ENCODE measurements around the gene SNPH. TPM values are rescaled to one million over a fixed set of nuclear protein-coding genes. Genes with fewer than 3 reads are reported as not detected.

SNPH gene
- total RNA-seq, 4 donors from 2014 or later, result 2.1 to 14.0 (median 4.5) TPM

GRCh38 chr20:1265226-1265915, 723 bp upstream of the SNPH start:
- peaks cover 0 to 5% of the 10 kb centered on the region in 2 donors for H3K4me1 ChIP-seq
- peak overlapping the region; percentile 50 to 69 for H3K4me3 ChIP-seq
- H3K27ac ChIP-seq, result peak overlapping the region; percentile 61 to 73
- DNase-seq, result no peak
- TF ChIP-seq POLR2A (IDR thresholded peaks at IDR 0.05) (no peak), CTCF (IDR thresholded peaks at IDR 0.05) (no peak)
- no peaks in the 10 kb centered on the region for H3K27me3 ChIP-seq
- H3K9me3 ChIP-seq, result no peaks in the 10 kb centered on the region
- no peaks in the 10 kb centered on the region for H3K36me3 ChIP-seq
- intact Hi-C loops (cut with DNase I; ENCODE audit: low total_unique reads), result no loop called here

GRCh38 chr20:1265916-1266166, 253 bp upstream of the SNPH start:
- TF ChIP-seq CTCF (IDR thresholded peaks at IDR 0.05), result no peak
- peak in 1 of 2 donors; percentile 30 for TF ChIP-seq POLR2A (IDR thresholded peaks at IDR 0.05)
- Histone ChIP-seq H3K36me3 (no peaks in the 10 kb centered on the region), H3K27me3 (no peaks in the 10 kb centered on the region), H3K27ac (peak overlapping the region; percentile 61 to 73), H3K4me3 (peak overlapping the region; percentile 50 to 69), H3K4me1 (peaks cover 0 to 5% of the 10 kb centered on the region in 2 donors), H3K9me3 (no peaks in the 10 kb centered on the region)
- intact Hi-C loops (cut with DNase I; ENCODE audit: low total_unique reads), result no loop called here
- no peak for DNase-seq

GRCh38 chr20:1267161-1267560, 1.1 kb downstream of the SNPH start:
- intact Hi-C loops (cut with DNase I; ENCODE audit: low total_unique reads), result no loop called here
- DNase-seq, result no peak

GRCh38 chr20:1267809-1268374, 1.8 kb downstream of the SNPH start:
- Histone ChIP-seq H3K4me1 (peaks cover 0 to 5% of the 10 kb centered on the region in 2 donors), H3K27ac (no peak overlapping the region), H3K27me3 (no peaks in the 10 kb centered on the region), H3K36me3 (no peaks in the 10 kb centered on the region), H3K9me3 (no peaks in the 10 kb centered on the region), H3K4me3 (no peak overlapping the region)
- TF ChIP-seq POLR2A (IDR thresholded peaks at IDR 0.05) (no peak), CTCF (IDR thresholded peaks at IDR 0.05) (no peak)
- DNase-seq, result no peak
- intact Hi-C loops (cut with DNase I; ENCODE audit: low total_unique reads), result no loop called here

More at GRCh38 chr20:1267161-1267560, 1.1 kb downstream of the SNPH start:
- Histone ChIP-seq H3K36me3 (no peaks in the 10 kb centered on the region), H3K27ac (peak overlapping the region; percentile 61 to 73), H3K4me3 (peak overlapping the region; percentile 50 to 69), H3K9me3 (no peaks in the 10 kb centered on the region), H3K4me1 (peaks cover 0 to 5% of the 10 kb centered on the region in 2 donors), H3K27me3 (no peaks in the 10 kb centered on the region)
- no peak for TF ChIP-seq POLR2A (IDR thresholded peaks at IDR 0.05)
- no peak for TF ChIP-seq CTCF (IDR thresholded peaks at IDR 0.05)

- DNase-seq, result no peak
- Histone ChIP-seq H3K4me3 (no peak overlapping the region), H3K27me3 (no peaks in the 10 kb centered on the region), H3K4me1 (peaks cover 0 to 5% of the 10 kb centered on the region in 2 donors), H3K36me3 (no peaks in the 10 kb centered on the region), H3K27ac (no peak overlapping the region), H3K9me3 (no peaks in the 10 kb centered on the region)
- intact Hi-C loops (cut with DNase I; ENCODE audit: low total_unique reads), result no loop called here
- TF ChIP-seq POLR2A (IDR thresholded peaks at IDR 0.05) (no peak), CTCF (IDR thresholded peaks at IDR 0.05) (no peak)
Observed at GRCh38 chr20:1269235-1269634, 3.1 kb downstream of the SNPH start.
